ENCODE results near the gene ESRRG.

Gene ESRRG

DNA sequence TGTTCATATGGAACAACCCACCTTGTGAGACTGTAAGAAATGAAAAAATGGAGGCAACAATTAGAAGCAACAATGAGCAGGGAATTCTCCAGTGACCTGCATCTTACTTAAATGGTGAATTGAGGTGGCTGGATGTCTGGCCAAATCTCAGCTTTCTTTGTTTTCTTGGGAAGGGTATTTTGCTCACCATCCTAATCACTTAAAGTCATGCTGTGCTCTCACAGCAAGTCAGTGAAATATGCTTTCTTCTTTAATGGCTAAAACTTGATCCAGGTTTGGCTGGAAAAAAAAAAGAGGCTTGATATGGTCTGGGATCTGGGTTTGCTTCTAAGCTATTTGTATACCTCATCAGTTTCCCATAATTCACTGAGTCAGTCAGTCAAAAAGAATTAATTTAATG lies 124.8 kb downstream of the ESRRG start:
- no peaks in the 10 kb centered on the region for H3K79me2 ChIP-seq (ENCODE audit: insufficient read depth, low read length)
- no peaks in the 10 kb centered on the region for H3K9me2 ChIP-seq (ENCODE audit: low read depth, low read length)
- H3K27ac ChIP-seq (ENCODE audit: low read depth, low read length, poor library complexity, severe bottlenecking), result no peak overlapping the region
- H3K4me2 ChIP-seq (ENCODE audit: low read length), result no peak overlapping the region
- TF ChIP-seq, protein P1, sequence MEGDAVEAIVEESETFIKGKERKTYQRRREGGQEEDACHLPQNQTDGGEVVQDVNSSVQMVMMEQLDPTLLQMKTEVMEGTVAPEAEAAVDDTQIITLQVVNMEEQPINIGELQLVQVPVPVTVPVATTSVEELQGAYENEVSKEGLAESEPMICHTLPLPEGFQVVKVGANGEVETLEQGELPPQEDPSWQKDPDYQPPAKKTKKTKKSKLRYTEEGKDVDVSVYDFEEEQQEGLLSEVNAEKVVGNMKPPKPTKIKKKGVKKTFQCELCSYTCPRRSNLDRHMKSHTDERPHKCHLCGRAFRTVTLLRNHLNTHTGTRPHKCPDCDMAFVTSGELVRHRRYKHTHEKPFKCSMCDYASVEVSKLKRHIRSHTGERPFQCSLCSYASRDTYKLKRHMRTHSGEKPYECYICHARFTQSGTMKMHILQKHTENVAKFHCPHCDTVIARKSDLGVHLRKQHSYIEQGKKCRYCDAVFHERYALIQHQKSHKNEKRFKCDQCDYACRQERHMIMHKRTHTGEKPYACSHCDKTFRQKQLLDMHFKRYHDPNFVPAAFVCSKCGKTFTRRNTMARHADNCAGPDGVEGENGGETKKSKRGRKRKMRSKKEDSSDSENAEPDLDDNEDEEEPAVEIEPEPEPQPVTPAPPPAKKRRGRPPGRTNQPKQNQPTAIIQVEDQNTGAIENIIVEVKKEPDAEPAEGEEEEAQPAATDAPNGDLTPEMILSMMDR (IDR thresholded peaks at IDR 0.05; ENCODE audit: low read length), result no peak
- no peak for TF ChIP-seq EZH2 (IDR thresholded peaks at IDR 0.05; ENCODE audit: borderline replicate concordance, low read length)
- H2AFZ ChIP-seq (ENCODE audit: low read length), result no peak overlapping the region
- H3K9me3 ChIP-seq (ENCODE audit: low read length), result no peaks in the 10 kb centered on the region
- no peak overlapping the region for H3K9ac ChIP-seq (ENCODE audit: low read length)
- no peak overlapping the region for H3K4me3 ChIP-seq (ENCODE audit: low read depth, low read length, poor library complexity, severe bottlenecking)
- no peaks in the 10 kb centered on the region for H3K27me3 ChIP-seq (ENCODE audit: insufficient read depth, low read length)
- no peaks in the 10 kb centered on the region for H3K36me3 ChIP-seq (ENCODE audit: insufficient read depth, low read length)
- H4K20me1 ChIP-seq (ENCODE audit: insufficient read depth, low read length), result no peaks in the 10 kb centered on the region
- H3F3A ChIP-seq (ENCODE audit: insufficient read depth, low read length), result no peaks in the 10 kb centered on the region
- H3K4me1 ChIP-seq (ENCODE audit: insufficient read depth, low read length, severe bottlenecking), result no peaks in the 10 kb centered on the region

DNA sequence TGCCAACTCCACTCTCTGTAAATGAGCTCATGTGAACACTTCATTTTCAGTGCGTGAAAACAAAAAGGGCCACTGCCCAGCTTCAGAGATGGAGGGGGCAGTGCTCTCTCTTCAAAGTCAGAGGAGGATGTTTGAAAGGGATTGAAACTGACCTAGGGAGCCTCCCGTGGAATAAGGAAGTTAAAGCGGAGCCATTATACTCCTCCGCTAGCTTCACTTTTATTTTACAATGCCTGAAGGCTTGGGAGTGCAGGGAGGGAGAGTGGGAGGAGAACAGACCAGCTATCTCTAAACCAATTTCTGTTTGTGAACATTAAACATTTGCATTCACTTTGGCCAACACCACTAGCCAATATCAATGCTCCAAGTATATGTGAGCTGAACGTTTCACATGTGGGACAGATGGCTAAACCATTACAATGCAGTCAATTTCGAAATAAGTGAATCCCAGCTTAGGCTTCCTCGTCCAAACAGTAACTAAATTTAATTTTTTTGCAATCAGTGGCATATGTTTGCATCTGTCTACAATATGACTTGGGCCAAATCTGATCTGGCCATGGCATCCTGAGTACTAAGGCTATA lies 126.9 kb downstream of the ESRRG start:
- TF ChIP-seq, protein P1 (IDR thresholded peaks at IDR 0.05; ENCODE audit: low read length), result no peak
- TF ChIP-seq EZH2 (IDR thresholded peaks at IDR 0.05; ENCODE audit: borderline replicate concordance, low read length), result no peak
- Histone ChIP-seq H3K27ac (ENCODE audit: low read depth, low read length, poor library complexity, severe bottlenecking) (no peak overlapping the region), H3K4me3 (ENCODE audit: low read depth, low read length, poor library complexity, severe bottlenecking) (no peak overlapping the region), H3K4me1 (ENCODE audit: insufficient read depth, low read length, severe bottlenecking) (no peaks in the 10 kb centered on the region), H3K9ac (ENCODE audit: low read length) (no peak overlapping the region), H3K4me2 (ENCODE audit: low read length) (no peak overlapping the region), H3K27me3 (ENCODE audit: insufficient read depth, low read length) (no peaks in the 10 kb centered on the region), H3K9me3 (ENCODE audit: low read length) (no peaks in the 10 kb centered on the region), H3K79me2 (ENCODE audit: insufficient read depth, low read length) (no peaks in the 10 kb centered on the region), H4K20me1 (ENCODE audit: insufficient read depth, low read length) (no peaks in the 10 kb centered on the region), H3F3A (ENCODE audit: insufficient read depth, low read length) (no peaks in the 10 kb centered on the region), H3K36me3 (ENCODE audit: insufficient read depth, low read length) (no peaks in the 10 kb centered on the region), H2AFZ (ENCODE audit: low read length) (no peak overlapping the region), H3K9me2 (ENCODE audit: low read depth, low read length) (no peaks in the 10 kb centered on the region)

DNA sequence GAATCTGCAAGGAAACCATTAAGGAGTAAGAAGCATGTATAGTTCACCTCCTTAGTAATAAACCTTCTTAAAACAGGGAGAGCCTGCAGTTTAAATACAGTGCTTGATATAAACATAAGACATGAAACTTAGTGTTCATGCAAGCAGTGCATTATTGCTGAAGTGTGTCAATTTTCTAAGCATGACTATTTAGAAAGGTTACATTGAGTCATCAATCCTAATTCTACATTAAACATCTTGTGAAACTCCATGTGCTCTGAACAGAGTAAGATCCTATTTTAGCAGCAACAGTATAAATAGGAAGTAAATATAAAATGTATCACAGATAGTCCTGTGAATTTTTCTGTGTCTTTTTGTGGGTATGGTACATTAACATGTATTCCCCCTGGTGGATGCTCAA lies 135.5 kb downstream of the ESRRG start:
- no peaks in the 10 kb centered on the region for H3F3A ChIP-seq (ENCODE audit: insufficient read depth, low read length)
- no peaks in the 10 kb centered on the region for H3K27me3 ChIP-seq (ENCODE audit: insufficient read depth, low read length)
- no peaks in the 10 kb centered on the region for H3K4me1 ChIP-seq (ENCODE audit: insufficient read depth, low read length, severe bottlenecking)
- no peaks in the 10 kb centered on the region for H4K20me1 ChIP-seq (ENCODE audit: insufficient read depth, low read length)
- no peaks in the 10 kb centered on the region for H3K9me2 ChIP-seq (ENCODE audit: low read depth, low read length)
- H3K4me2 ChIP-seq (ENCODE audit: low read length), result no peak overlapping the region
- no peaks in the 10 kb centered on the region for H3K9me3 ChIP-seq (ENCODE audit: low read length)
- H2AFZ ChIP-seq (ENCODE audit: low read length), result no peak overlapping the region
- no peak overlapping the region for H3K27ac ChIP-seq (ENCODE audit: low read depth, low read length, poor library complexity, severe bottlenecking)
- no peaks in the 10 kb centered on the region for H3K79me2 ChIP-seq (ENCODE audit: insufficient read depth, low read length)
- TF ChIP-seq, protein P1 (IDR thresholded peaks at IDR 0.05; ENCODE audit: low read length), result no peak
- TF ChIP-seq EZH2 (IDR thresholded peaks at IDR 0.05; ENCODE audit: borderline replicate concordance, low read length), result no peak
- no peak overlapping the region for H3K4me3 ChIP-seq (ENCODE audit: low read depth, low read length, poor library complexity, severe bottlenecking)
- no peaks in the 10 kb centered on the region for H3K36me3 ChIP-seq (ENCODE audit: insufficient read depth, low read length)
- H3K9ac ChIP-seq (ENCODE audit: low read length), result no peak overlapping the region

Data from OCI-LY1 (cell line).